ENCODE data around the gene HOXD12.

The HOXD12 gene

DNA sequence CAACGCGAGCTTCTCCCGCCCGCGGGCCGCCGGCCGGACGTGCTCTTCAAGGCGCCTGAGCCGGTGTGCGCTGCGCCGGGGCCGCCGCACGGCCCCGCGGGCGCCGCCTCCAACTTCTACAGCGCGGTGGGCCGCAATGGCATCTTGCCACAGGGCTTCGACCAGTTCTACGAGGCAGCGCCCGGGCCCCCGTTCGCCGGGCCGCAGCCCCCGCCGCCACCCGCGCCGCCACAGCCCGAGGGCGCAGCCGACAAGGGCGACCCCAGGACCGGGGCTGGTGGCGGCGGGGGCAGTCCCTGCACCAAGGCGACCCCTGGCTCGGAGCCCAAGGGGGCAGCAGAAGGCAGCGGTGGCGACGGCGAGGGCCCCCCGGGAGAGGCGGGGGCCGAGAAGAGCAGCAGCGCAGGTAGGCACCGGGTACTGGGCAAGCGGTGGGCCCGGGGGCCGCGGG is 8.2 kb downstream of the HOXD12 start:
- Histone ChIP-seq H3K4me1 (ENCODE audit: insufficient read depth, low read length, severe bottlenecking) (peaks cover 5% of the 10 kb centered on the region), H3K36me3 (ENCODE audit: insufficient read depth, low read length) (no peaks in the 10 kb centered on the region), H3F3A (ENCODE audit: insufficient read depth, low read length) (no peaks in the 10 kb centered on the region), H4K20me1 (ENCODE audit: insufficient read depth, low read length) (no peaks in the 10 kb centered on the region), H3K27ac (ENCODE audit: low read depth, low read length, poor library complexity, severe bottlenecking) (no peak overlapping the region), H3K27me3 (ENCODE audit: insufficient read depth, low read length) (no peaks in the 10 kb centered on the region), H3K9me2 (ENCODE audit: low read depth, low read length) (no peaks in the 10 kb centered on the region), H3K9me3 (ENCODE audit: low read length) (no peaks in the 10 kb centered on the region), H3K9ac (ENCODE audit: low read length) (no peak overlapping the region), H3K4me3 (ENCODE audit: low read depth, low read length, poor library complexity, severe bottlenecking) (no peak overlapping the region), H2AFZ (ENCODE audit: low read length) (no peak overlapping the region), H3K79me2 (ENCODE audit: insufficient read depth, low read length) (no peaks in the 10 kb centered on the region), H3K4me2 (ENCODE audit: low read length) (no peak overlapping the region)
- TF ChIP-seq EZH2 (IDR thresholded peaks at IDR 0.05; ENCODE audit: borderline replicate concordance, low read length) = no peak
- TF ChIP-seq, protein P1, sequence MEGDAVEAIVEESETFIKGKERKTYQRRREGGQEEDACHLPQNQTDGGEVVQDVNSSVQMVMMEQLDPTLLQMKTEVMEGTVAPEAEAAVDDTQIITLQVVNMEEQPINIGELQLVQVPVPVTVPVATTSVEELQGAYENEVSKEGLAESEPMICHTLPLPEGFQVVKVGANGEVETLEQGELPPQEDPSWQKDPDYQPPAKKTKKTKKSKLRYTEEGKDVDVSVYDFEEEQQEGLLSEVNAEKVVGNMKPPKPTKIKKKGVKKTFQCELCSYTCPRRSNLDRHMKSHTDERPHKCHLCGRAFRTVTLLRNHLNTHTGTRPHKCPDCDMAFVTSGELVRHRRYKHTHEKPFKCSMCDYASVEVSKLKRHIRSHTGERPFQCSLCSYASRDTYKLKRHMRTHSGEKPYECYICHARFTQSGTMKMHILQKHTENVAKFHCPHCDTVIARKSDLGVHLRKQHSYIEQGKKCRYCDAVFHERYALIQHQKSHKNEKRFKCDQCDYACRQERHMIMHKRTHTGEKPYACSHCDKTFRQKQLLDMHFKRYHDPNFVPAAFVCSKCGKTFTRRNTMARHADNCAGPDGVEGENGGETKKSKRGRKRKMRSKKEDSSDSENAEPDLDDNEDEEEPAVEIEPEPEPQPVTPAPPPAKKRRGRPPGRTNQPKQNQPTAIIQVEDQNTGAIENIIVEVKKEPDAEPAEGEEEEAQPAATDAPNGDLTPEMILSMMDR (IDR thresholded peaks at IDR 0.05; ENCODE audit: low read length) = no peak

DNA sequence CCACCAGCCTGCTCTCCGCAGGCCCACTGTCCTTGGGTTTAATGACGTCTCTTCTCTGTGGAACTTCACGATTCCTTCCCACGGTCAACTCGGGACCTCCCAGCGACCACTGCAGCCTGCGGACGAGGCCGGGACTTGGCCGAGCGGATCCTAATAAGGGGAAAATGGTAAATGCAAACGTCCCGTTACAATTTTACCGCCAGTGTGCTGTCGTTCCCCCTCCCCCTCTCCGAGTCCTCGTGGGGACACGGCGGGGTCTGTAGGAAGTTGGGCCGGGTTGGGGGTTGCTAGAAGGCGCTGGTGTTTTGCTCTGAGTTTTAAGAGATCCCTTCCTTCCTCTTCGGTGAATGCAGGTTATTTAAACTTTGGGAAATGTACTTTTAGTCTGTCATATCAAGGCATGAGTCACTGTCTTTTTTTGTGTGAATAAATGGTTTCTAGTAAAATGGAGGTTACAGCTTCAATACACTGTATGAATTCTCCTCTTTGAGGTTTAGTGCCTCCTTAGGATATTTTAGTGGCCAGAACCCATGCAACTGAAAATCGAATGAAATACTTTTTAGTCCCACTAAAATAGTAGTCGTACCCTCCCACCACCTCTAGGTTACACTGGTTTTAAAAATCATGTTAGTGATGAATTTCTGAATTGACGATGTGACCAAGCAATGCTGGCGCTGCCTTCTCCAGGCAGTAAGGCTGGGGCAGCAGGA is 9.8 kb downstream of the HOXD12 start:
- H3K4me1 ChIP-seq (ENCODE audit: insufficient read depth, low read length, severe bottlenecking) = peaks cover 5% of the 10 kb centered on the region
- H3K9me2 ChIP-seq (ENCODE audit: low read depth, low read length) = no peaks in the 10 kb centered on the region
- H4K20me1 ChIP-seq (ENCODE audit: insufficient read depth, low read length) = no peaks in the 10 kb centered on the region
- H3K36me3 ChIP-seq (ENCODE audit: insufficient read depth, low read length) = no peaks in the 10 kb centered on the region
- no peak overlapping the region for H3K4me3 ChIP-seq (ENCODE audit: low read depth, low read length, poor library complexity, severe bottlenecking)
- no peak overlapping the region for H3K27ac ChIP-seq (ENCODE audit: low read depth, low read length, poor library complexity, severe bottlenecking)
- TF ChIP-seq, protein P1 (IDR thresholded peaks at IDR 0.05; ENCODE audit: low read length) = no peak
- TF ChIP-seq EZH2 (IDR thresholded peaks at IDR 0.05; ENCODE audit: borderline replicate concordance, low read length) = no peak
- H3K4me2 ChIP-seq (ENCODE audit: low read length) = no peak overlapping the region
- no peaks in the 10 kb centered on the region for H3K27me3 ChIP-seq (ENCODE audit: insufficient read depth, low read length)
- no peak overlapping the region for H3K9ac ChIP-seq (ENCODE audit: low read length)
- no peak overlapping the region for H2AFZ ChIP-seq (ENCODE audit: low read length)
- no peaks in the 10 kb centered on the region for H3F3A ChIP-seq (ENCODE audit: insufficient read depth, low read length)
- no peaks in the 10 kb centered on the region for H3K9me3 ChIP-seq (ENCODE audit: low read length)
- H3K79me2 ChIP-seq (ENCODE audit: insufficient read depth, low read length) = no peaks in the 10 kb centered on the region

DNA sequence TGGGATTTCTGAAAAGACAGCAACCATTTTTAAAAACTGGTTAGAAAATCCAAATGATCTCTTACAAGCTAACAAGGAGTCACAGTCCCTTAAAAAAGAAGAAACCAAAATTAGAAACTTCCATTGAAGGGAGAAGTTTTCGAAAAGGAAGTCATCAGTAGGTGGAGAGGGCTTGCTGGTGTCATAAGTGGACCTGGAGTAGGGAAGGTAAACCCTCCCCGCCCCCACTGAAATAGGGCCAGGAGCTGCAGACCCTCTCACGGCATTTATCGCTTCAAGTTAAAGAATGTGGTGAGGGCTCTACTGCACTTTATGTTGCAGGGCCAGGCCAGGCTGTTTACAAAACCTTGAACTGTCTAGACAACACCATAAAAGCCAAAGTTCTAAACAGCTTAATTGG is 10.4 kb downstream of the HOXD12 start:
- TF ChIP-seq, protein P1 (IDR thresholded peaks at IDR 0.05; ENCODE audit: low read length) = no peak
- no peak for TF ChIP-seq EZH2 (IDR thresholded peaks at IDR 0.05; ENCODE audit: borderline replicate concordance, low read length)
- Histone ChIP-seq H3K9me2 (ENCODE audit: low read depth, low read length) (no peaks in the 10 kb centered on the region), H4K20me1 (ENCODE audit: insufficient read depth, low read length) (no peaks in the 10 kb centered on the region), H3K79me2 (ENCODE audit: insufficient read depth, low read length) (no peaks in the 10 kb centered on the region), H2AFZ (ENCODE audit: low read length) (no peak overlapping the region), H3F3A (ENCODE audit: insufficient read depth, low read length) (no peaks in the 10 kb centered on the region), H3K4me1 (ENCODE audit: insufficient read depth, low read length, severe bottlenecking) (peaks cover 5% of the 10 kb centered on the region), H3K27me3 (ENCODE audit: insufficient read depth, low read length) (no peaks in the 10 kb centered on the region), H3K4me3 (ENCODE audit: low read depth, low read length, poor library complexity, severe bottlenecking) (no peak overlapping the region), H3K27ac (ENCODE audit: low read depth, low read length, poor library complexity, severe bottlenecking) (no peak overlapping the region), H3K36me3 (ENCODE audit: insufficient read depth, low read length) (no peaks in the 10 kb centered on the region), H3K4me2 (ENCODE audit: low read length) (no peak overlapping the region), H3K9ac (ENCODE audit: low read length) (no peak overlapping the region), H3K9me3 (ENCODE audit: low read length) (no peaks in the 10 kb centered on the region)
